Lung (tissue), 12 donors: ENCODE data around the gene WDR87. TPM values are rescaled to one million over a fixed set of nuclear protein-coding genes. Genes with fewer than 3 reads are reported as not detected.

ENCODE experiments used
- ATAC-seq: fragments of 200-7000 bp; cut with Tn5 transposase; one replicate; pipeline ENCODE4 v1.9.1; 2020; ENCODE audit warnings: moderate number of reproducible peaks; ENCODE audit not compliant: insufficient read depth, low FRiP score
- DNase-seq, 3 donors: peaks; one replicate each; pipeline ENCODE4 v3.0.0-alpha.2; 2013 to 2017
- H3K27ac ChIP-seq, 2 donors: one replicate each; pipeline ENCODE4 v1.5.1; 2013; ENCODE audit warnings: mild to moderate bottlenecking in 2 of 2, moderate library complexity in 2 of 2, control low read depth in 1 of 2, inconsistent platforms in 1 of 2, low read depth in 1 of 2, low read length in 1 of 2
- H3K27me3 ChIP-seq, 3 donors: one replicate each; pipeline ENCODE4 v1.5.1; 2013; ENCODE audit warnings: low read length in 2 of 3; ENCODE audit not compliant: control insufficient read depth in 3 of 3, insufficient read depth in 3 of 3
- H3K36me3 ChIP-seq, 4 donors: one replicate each; pipeline ENCODE4 v1.5.1; 2013; ENCODE audit warnings: low read length in 4 of 4, mild to moderate bottlenecking in 1 of 4, moderate library complexity in 1 of 4; ENCODE audit not compliant: control insufficient read depth in 4 of 4, insufficient read depth in 4 of 4
- H3K4me1 ChIP-seq, 5 donors: one replicate each; pipeline ENCODE4 v1.5.1; 2013; ENCODE audit warnings: low read length in 5 of 5, mild to moderate bottlenecking in 2 of 5, moderate library complexity in 1 of 5; ENCODE audit not compliant: control insufficient read depth in 5 of 5, insufficient read depth in 5 of 5
- H3K4me3 ChIP-seq: one replicate; pipeline ENCODE4 v1.5.1; 2013; ENCODE audit warnings: mild to moderate bottlenecking, control low read depth, moderate library complexity
- H3K9ac ChIP-seq, 2 donors: one replicate each; pipeline ENCODE4 v1.5.1; 2013; ENCODE audit warnings: low read length in 2 of 2, control low read depth in 1 of 2; ENCODE audit not compliant: insufficient read depth in 1 of 2
- H3K9me3 ChIP-seq, 4 donors: one replicate each; pipeline ENCODE4 v1.5.1; 2013; ENCODE audit warnings: low read length in 3 of 4, mild to moderate bottlenecking in 1 of 4, moderate library complexity in 1 of 4; ENCODE audit not compliant: control insufficient read depth in 4 of 4, insufficient read depth in 3 of 4
- WGBS, 2 donors: extraction: QIAGEN DNeasy Blood & Tissue Kit; methylation state at CpG; one replicate each; pipeline ENCODE4 v1.1.7; 2013; 5-methylcytosine and 5-hydroxymethylcytosine counted together
- polyA plus RNA-seq, 2 donors: library from polyadenylated mRNA; stranded (reverse); fragments of 200-250 nt; gene quantifications; one replicate each; pipeline ENCODE4 v1.2.1, GENCODE V29; 2013
- total RNA-seq, 2 donors: library from RNA; depleted of rRNA in 1 of 2; stranded (reverse); fragments of >200 nt in 1 of 2; gene quantifications; one replicate each; pipeline ENCODE4 v1.2.1, GENCODE V29; 2014 to 2021
- TF ChIP-seq, protein P1 (sequence below): IDR thresholded peaks from 2 replicates; pipeline ENCODE4 v1.5.1; 2012; ENCODE audit warnings: mild to moderate bottlenecking; ENCODE audit errors: control extremely low read depth, extremely low read depth
- donor health status: control.
- donor health status: control.
- donor health status: Bipolar disorder and iron deficiency.
- donor health status: healthy.
- donor health status: DM: yes; HTN: yes; CAD: no.

WDR87 gene
- total and polyA plus RNA-seq, 4 donors = not detected

DNA sequence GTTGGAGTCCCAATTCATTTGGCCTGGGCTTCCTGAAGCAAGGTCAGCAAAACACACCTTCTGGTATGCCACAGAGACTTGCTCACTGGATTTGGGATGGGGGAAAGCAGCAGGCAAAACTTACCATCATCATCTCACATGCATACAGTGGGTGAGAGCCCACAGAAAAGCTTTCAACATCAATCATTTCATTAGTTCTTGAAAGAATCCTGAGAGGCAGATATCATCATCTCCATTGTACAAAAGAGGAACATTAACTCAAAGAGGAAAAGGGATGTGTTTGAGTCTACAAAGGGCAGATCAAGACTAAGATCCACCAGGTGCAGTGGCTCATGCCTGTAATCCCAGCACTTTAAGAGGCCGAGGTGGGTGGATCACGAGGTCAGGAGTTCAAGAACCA is 6.4 kb downstream of the WDR87 start:
- Histone ChIP-seq H3K9me3 (no peaks in the 10 kb centered on the region), H3K4me3 (no peak overlapping the region), H3K27me3 (no peaks in the 10 kb centered on the region), H3K9ac (no peak overlapping the region), H3K27ac (no peak overlapping the region), H3K36me3 (no peaks in the 10 kb centered on the region), H3K4me1 (no peaks in the 10 kb centered on the region)
- 72 to 84% methylated on average over 2 of the region's 2 CpGs for WGBS, 2 donors
- TF ChIP-seq, protein P1, sequence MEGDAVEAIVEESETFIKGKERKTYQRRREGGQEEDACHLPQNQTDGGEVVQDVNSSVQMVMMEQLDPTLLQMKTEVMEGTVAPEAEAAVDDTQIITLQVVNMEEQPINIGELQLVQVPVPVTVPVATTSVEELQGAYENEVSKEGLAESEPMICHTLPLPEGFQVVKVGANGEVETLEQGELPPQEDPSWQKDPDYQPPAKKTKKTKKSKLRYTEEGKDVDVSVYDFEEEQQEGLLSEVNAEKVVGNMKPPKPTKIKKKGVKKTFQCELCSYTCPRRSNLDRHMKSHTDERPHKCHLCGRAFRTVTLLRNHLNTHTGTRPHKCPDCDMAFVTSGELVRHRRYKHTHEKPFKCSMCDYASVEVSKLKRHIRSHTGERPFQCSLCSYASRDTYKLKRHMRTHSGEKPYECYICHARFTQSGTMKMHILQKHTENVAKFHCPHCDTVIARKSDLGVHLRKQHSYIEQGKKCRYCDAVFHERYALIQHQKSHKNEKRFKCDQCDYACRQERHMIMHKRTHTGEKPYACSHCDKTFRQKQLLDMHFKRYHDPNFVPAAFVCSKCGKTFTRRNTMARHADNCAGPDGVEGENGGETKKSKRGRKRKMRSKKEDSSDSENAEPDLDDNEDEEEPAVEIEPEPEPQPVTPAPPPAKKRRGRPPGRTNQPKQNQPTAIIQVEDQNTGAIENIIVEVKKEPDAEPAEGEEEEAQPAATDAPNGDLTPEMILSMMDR = no peak
- no peak for ATAC-seq
- DNase-seq = no peak

DNA sequence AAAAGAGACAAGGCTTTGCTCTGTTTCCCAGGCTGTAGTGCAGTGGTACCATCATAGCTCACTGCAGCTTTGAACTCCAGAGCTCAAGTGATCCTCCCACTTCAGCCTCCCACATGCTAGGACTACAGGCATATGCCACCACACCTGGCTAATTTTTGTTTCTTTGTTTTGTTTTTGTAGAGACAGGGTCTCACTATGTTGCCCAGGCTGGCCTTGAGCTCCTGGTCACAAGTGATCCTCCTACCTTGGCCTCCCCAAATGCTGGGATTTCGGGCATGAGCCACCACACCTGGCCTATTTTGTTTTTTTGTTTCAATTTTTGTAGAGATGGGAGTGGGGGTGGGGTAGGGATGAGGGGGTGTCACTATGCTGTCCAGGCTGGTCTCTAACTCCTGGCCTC is 6.9 kb downstream of the WDR87 start:
- DNase-seq (no peak), ATAC-seq (no peak)
- H3K27ac ChIP-seq = no peak overlapping the region
- TF ChIP-seq, protein P1 = no peak
- H3K4me1 ChIP-seq = no peaks in the 10 kb centered on the region
- no peak overlapping the region for H3K9ac ChIP-seq
- H3K9me3 ChIP-seq = no peaks in the 10 kb centered on the region
- H3K27me3 ChIP-seq = no peaks in the 10 kb centered on the region
- WGBS, 2 donors = 87 to 91% methylated on average over 1 of the region's 1 CpG
- no peaks in the 10 kb centered on the region for H3K36me3 ChIP-seq
- no peak overlapping the region for H3K4me3 ChIP-seq

DNA sequence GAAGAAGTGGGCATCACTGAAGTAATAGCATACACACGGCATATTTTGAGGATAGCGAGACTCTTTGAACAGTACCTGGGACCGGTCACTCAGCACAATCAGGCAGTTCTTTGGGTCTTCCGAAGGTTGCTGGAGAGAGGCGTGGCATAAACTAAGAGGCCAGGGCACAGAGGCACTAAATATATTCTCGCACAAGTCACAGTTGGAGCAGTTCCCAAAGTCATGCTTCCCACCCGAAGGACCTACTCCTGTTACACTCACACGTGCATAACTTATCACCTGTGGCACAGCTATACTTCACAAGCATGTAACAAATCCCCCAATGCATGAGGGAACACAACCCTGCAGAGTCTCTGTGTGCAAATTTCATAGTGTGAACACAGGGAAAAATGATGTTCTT is 10.2 kb downstream of the WDR87 start:
- no peak overlapping the region for H3K9ac ChIP-seq

More for the DNA sequence above, 10.2 kb downstream of the WDR87 start:
- ATAC-seq = no peak
- no peaks in the 10 kb centered on the region for H3K4me1 ChIP-seq
- no peaks in the 10 kb centered on the region for H3K36me3 ChIP-seq
- H3K4me3 ChIP-seq = no peak overlapping the region
- no peak for DNase-seq
- TF ChIP-seq, protein P1 = no peak
- H3K9me3 ChIP-seq = no peaks in the 10 kb centered on the region
- WGBS, 2 donors = 83 to 91% methylated on average over 8 of the region's 8 CpGs
- H3K27me3 ChIP-seq = no peaks in the 10 kb centered on the region
- no peak overlapping the region for H3K27ac ChIP-seq
